Astrocyte (in vitro differentiated cells and primary cell): ENCODE results near the gene CSH2.
"Not testable (repeated sequence)": the region's sequence is repeated elsewhere in the genome, so short reads cannot be mapped to it uniquely, and the experiment has no call there.

Experiments
- EZH2 ChIP-seq: IDR thresholded peaks from 2 replicates; pipeline ENCODE4 v1.6.1; 2012; ENCODE audit warnings: mild to moderate bottlenecking, low read length, inconsistent platforms; ENCODE audit not compliant: insufficient read depth
- TF ChIP-seq, protein P1 (sequence below): IDR thresholded peaks from 2 replicates; pipeline ENCODE4 v1.5.1; 2011; ENCODE audit warnings: low read depth, mild to moderate bottlenecking, inconsistent platforms, low read length, moderate library complexity; ENCODE audit not compliant: insufficient read depth

DNA sequence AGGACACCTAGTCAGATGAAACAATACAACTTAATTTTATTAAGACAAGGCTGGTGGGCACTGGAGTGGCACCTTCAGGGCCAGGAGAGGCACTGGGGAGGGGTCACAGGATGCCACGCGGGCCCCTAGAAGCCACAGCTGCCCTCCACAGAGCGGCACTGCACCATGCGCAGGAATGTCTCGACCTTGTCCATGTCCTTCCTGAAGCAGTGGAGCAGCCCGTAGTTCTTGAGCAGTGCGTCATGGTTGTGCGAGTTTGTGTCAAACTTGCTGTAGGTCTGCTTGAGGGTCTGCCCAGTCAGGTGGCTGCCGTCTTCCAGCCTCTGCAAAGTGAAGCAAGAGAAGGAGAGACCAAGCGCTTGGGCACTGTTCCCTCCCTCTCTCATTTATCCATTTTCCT is 36.1 kb upstream of the CSH2 start:
- TF ChIP-seq, protein P1, sequence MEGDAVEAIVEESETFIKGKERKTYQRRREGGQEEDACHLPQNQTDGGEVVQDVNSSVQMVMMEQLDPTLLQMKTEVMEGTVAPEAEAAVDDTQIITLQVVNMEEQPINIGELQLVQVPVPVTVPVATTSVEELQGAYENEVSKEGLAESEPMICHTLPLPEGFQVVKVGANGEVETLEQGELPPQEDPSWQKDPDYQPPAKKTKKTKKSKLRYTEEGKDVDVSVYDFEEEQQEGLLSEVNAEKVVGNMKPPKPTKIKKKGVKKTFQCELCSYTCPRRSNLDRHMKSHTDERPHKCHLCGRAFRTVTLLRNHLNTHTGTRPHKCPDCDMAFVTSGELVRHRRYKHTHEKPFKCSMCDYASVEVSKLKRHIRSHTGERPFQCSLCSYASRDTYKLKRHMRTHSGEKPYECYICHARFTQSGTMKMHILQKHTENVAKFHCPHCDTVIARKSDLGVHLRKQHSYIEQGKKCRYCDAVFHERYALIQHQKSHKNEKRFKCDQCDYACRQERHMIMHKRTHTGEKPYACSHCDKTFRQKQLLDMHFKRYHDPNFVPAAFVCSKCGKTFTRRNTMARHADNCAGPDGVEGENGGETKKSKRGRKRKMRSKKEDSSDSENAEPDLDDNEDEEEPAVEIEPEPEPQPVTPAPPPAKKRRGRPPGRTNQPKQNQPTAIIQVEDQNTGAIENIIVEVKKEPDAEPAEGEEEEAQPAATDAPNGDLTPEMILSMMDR, result not testable (repeated sequence)
- not testable (repeated sequence) for TF ChIP-seq EZH2
